KOPT-K1 (cell line): Measurements from ENCODE around the gene CTSZ.

Experiments
- H3K27ac ChIP-seq: fragments of 200-600 bp; sonication (generic); 2 replicates; pipeline ENCODE4 v1.5.1; 2016; ENCODE audit warnings: antibody characterized with exemption, mild to moderate bottlenecking, low read depth, low read length; ENCODE audit not compliant: poor library complexity, severe bottlenecking
- H3K36me3 ChIP-seq: fragments of 200-600 bp; sonication (generic); 2 replicates; pipeline ENCODE4 v1.5.1; 2017; ENCODE audit warnings: antibody characterized with exemption, mild to moderate bottlenecking, low read length, moderate library complexity; ENCODE audit not compliant: insufficient read depth
- H3K9me3 ChIP-seq: fragments of 200-600 bp; sonication (generic); 2 replicates; pipeline ENCODE4 v1.5.1; 2017; ENCODE audit warnings: antibody characterized with exemption, low read length, mild to moderate bottlenecking; ENCODE audit not compliant: insufficient read depth, poor library complexity, severe bottlenecking

CTSZ gene

GRCh38 chr20:59024111-59024530 lies 17.1 kb upstream of the CTSZ start:
- Histone ChIP-seq H3K36me3 (peaks cover 67% of the 10 kb centered on the region), H3K9me3 (no peaks in the 10 kb centered on the region), H3K27ac (no peak overlapping the region)

- Histone ChIP-seq H3K36me3 (peaks cover 62% of the 10 kb centered on the region), H3K27ac (no peak overlapping the region), H3K9me3 (no peaks in the 10 kb centered on the region)
Measured at GRCh38 chr20:59023616-59024015, 16.6 kb upstream of the CTSZ start.

- Histone ChIP-seq H3K9me3 (no peaks in the 10 kb centered on the region), H3K27ac (no peak overlapping the region), H3K36me3 (peaks cover 53% of the 10 kb centered on the region)
Measured at GRCh38 chr20:59022754-59023153, 15.7 kb upstream of the CTSZ start.

GRCh38 chr20:59020938-59021551 lies 14.0 kb upstream of the CTSZ start:
- peaks cover 36% of the 10 kb centered on the region for H3K36me3 ChIP-seq
- no peak overlapping the region for H3K27ac ChIP-seq
- H3K9me3 ChIP-seq, result no peaks in the 10 kb centered on the region

- Histone ChIP-seq H3K27ac (no peak within 1 kb of the TSS), H3K36me3 (peaks cover 18% of the 10 kb centered on the region), H3K9me3 (no peaks in the 10 kb centered on the region)
Measured at GRCh38 chr20:59019217-59019616, 12.2 kb upstream of the CTSZ start, which contains the start of gene TUBB1. Gene TUBB1, plus strand, starts transcription at chr20:59019429. Its CDS starts 94 bp downstream, at chr20:59019523.

GRCh38 chr20:59018817-59019216 lies 11.8 kb upstream of the CTSZ start:
- Histone ChIP-seq H3K9me3 (no peaks in the 10 kb centered on the region), H3K27ac (no peak overlapping the region), H3K36me3 (peaks cover 14% of the 10 kb centered on the region)

GRCh38 chr20:59017493-59018231 lies 10.6 kb upstream of the CTSZ start:
- Histone ChIP-seq H3K9me3 (no peaks in the 10 kb centered on the region), H3K27ac (no peak overlapping the region)

GRCh38 chr20:59016795-59017492 lies 9.9 kb upstream of the CTSZ start:
- H3K27ac ChIP-seq, result no peak overlapping the region
- no peaks in the 10 kb centered on the region for H3K9me3 ChIP-seq
- no peaks in the 10 kb centered on the region; the same call in 1 of the 2 replicates for H3K36me3 ChIP-seq

More at GRCh38 chr20:59017493-59018231, 10.6 kb upstream of the CTSZ start:
- H3K36me3 ChIP-seq, result peaks cover 2% of the 10 kb centered on the region

- Histone ChIP-seq H3K9me3 (no peaks in the 10 kb centered on the region), H3K27ac (no peak overlapping the region), H3K36me3 (no peaks in the 10 kb centered on the region; the same call in 1 of the 2 replicates)
Measured at GRCh38 chr20:59015812-59016711, 9.0 kb upstream of the CTSZ start.

GRCh38 chr20:59015411-59015810 lies 8.4 kb upstream of the CTSZ start:
- no peak overlapping the region for H3K27ac ChIP-seq

GRCh38 chr20:59014680-59015389 lies 7.8 kb upstream of the CTSZ start:
- H3K36me3 ChIP-seq, result no peaks in the 10 kb centered on the region; the same call in 1 of the 2 replicates
- no peaks in the 10 kb centered on the region for H3K9me3 ChIP-seq
- no peak overlapping the region for H3K27ac ChIP-seq

More at GRCh38 chr20:59015411-59015810, 8.4 kb upstream of the CTSZ start:
- Histone ChIP-seq H3K36me3 (no peaks in the 10 kb centered on the region; the same call in 1 of the 2 replicates), H3K9me3 (no peaks in the 10 kb centered on the region)

GRCh38 chr20:59013959-59014608 lies 7.0 kb upstream of the CTSZ start:
- Histone ChIP-seq H3K27ac (no peak overlapping the region), H3K9me3 (no peaks in the 10 kb centered on the region), H3K36me3 (no peaks in the 10 kb centered on the region; the same call in 1 of the 2 replicates)

- Histone ChIP-seq H3K27ac (no peak overlapping the region), H3K36me3 (no peaks in the 10 kb centered on the region), H3K9me3 (no peaks in the 10 kb centered on the region)
Measured at GRCh38 chr20:59013031-59013951, 6.2 kb upstream of the CTSZ start.
